Measurements from ENCODE around the gene KCNQ4. TPM values are rescaled to one million over a fixed set of nuclear protein-coding genes. Genes with fewer than 3 reads are reported as not detected.

Gene KCNQ4
- total and polyA plus RNA-seq, 2 donors (not counting 3 experiments of a cell fraction or from before 2014, with no cell fraction given): 0.06 to 0.07 TPM

DNA sequence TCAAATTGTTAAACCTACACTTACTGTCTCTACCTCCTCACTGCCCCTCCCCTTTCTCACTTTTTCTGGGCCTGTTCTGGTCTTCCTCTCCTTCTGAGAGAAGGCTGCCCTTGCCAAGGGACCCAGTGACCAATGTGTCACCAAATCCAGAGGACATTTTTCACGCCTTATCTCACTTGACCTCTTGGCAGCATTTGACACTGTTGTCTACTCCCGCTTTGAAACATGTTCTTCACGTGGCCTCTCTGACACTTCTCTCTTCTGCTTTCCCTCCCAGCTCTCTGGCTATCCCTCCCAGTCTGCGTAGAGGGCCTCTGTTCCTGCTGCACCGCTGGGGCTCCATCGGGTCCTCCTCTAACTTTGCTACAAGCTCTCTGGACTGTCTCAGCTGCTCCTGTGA is 25.3 kb downstream of the KCNQ4 start:
- POLR2A ChIA-PET: no interaction called here
- no peaks in the 10 kb centered on the region for H3K9me1 ChIP-seq (replicated peaks; ENCODE audit: control insufficient read depth, extremely low read depth, insufficient read depth, low read length)
- H2AFZ ChIP-seq (ENCODE audit: low read depth, low read length): no peak overlapping the region
- no peak overlapping the region for H3K27ac ChIP-seq (ENCODE audit: insufficient read depth, low read depth, low read length)
- no peak overlapping the region for H3K4me3 ChIP-seq (replicated peaks in 1 of 3; ENCODE audit: insufficient read depth in 1 of 3, low read depth in 1 of 3, low read length in 3 of 3)
- no TSS peak for BruUV-seq (replicated peaks)
- CTCF ChIA-PET: interaction anchor here (1.1 to 1.2 kb wide), 2 partner anchors 12 to 18 kb away, joined by 3 to 4 read pairs; no protein-coding TSS in a partner anchor
- intact Hi-C loops (cut with micrococcal nuclease) (no loop called here), dilution Hi-C loops (cut with MboI; ENCODE audit: extremely low pct_ligation_motif_present, low sequenced_read_pairs) (no loop called here)
- H3K79me2 ChIP-seq (ENCODE audit: control insufficient read depth, insufficient read depth, low read length): no peaks in the 10 kb centered on the region
- no peaks in the 10 kb centered on the region for H3K4me1 ChIP-seq (ENCODE audit: control insufficient read depth, extremely low read depth, insufficient read depth, low read length)
- H3K9me3 ChIP-seq (replicated peaks; ENCODE audit: control insufficient read depth, insufficient read depth, low read length): no peaks in the 10 kb centered on the region
- TF ChIP-seq POLR2A (IDR thresholded peaks at IDR 0.05; ENCODE audit: low read depth, low read length): no peak
- TF ChIP-seq POLR2AphosphoS5 (IDR thresholded peaks at IDR 0.05; ENCODE audit: insufficient read depth, low read depth, low read length): no peak
- TF ChIP-seq FOS (IDR thresholded peaks at IDR 0.05; ENCODE audit: borderline replicate concordance, insufficient read depth, low read length): no peak
- TF ChIP-seq, protein P1, sequence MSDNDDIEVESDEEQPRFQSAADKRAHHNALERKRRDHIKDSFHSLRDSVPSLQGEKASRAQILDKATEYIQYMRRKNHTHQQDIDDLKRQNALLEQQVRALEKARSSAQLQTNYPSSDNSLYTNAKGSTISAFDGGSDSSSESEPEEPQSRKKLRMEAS (IDR thresholded peaks at IDR 0.05; ENCODE audit: insufficient read depth, insufficient read length): no peak
- TF ChIP-seq MYC (IDR thresholded peaks at IDR 0.05; ENCODE audit: low read depth, low read length): no peak
- TF ChIP-seq, protein P2, sequence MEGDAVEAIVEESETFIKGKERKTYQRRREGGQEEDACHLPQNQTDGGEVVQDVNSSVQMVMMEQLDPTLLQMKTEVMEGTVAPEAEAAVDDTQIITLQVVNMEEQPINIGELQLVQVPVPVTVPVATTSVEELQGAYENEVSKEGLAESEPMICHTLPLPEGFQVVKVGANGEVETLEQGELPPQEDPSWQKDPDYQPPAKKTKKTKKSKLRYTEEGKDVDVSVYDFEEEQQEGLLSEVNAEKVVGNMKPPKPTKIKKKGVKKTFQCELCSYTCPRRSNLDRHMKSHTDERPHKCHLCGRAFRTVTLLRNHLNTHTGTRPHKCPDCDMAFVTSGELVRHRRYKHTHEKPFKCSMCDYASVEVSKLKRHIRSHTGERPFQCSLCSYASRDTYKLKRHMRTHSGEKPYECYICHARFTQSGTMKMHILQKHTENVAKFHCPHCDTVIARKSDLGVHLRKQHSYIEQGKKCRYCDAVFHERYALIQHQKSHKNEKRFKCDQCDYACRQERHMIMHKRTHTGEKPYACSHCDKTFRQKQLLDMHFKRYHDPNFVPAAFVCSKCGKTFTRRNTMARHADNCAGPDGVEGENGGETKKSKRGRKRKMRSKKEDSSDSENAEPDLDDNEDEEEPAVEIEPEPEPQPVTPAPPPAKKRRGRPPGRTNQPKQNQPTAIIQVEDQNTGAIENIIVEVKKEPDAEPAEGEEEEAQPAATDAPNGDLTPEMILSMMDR (IDR thresholded peaks at IDR 0.05; ENCODE audit: extremely low read depth in 1 of 2, insufficient read depth in 1 of 2, low read depth in 1 of 2, low read length in 2 of 2): no peak
- no peak for TF ChIP-seq GATA2 (IDR thresholded peaks at IDR 0.05; ENCODE audit: insufficient read depth, insufficient read length, low read depth, low read length)
- TF ChIP-seq JUN (IDR thresholded peaks at IDR 0.05; ENCODE audit: borderline replicate concordance, insufficient read depth, insufficient read length, low read depth): no peak
- TF ChIP-seq EZH2 (IDR thresholded peaks at IDR 0.05; ENCODE audit: borderline replicate concordance, low read depth, low read length, severe bottlenecking): no peak
- no peak overlapping the region for H3K4me2 ChIP-seq (ENCODE audit: insufficient read depth, low read length)
- no peak overlapping the region for H3K9ac ChIP-seq (replicated peaks; ENCODE audit: extremely low read depth, insufficient read depth, low read length)
- no peaks in the 10 kb centered on the region for H4K20me1 ChIP-seq (replicated peaks; ENCODE audit: control insufficient read depth, extremely low read depth, insufficient read depth, low read length)
- FAIRE-seq (no peak), DNase-seq (ENCODE audit: low read depth, low spot score) (no peak)
- H3K27me3 ChIP-seq (ENCODE audit: control insufficient read depth in 2 of 2, insufficient read depth in 2 of 2, low read length in 2 of 2): peaks cover 0 to 4% of the 10 kb centered on the region in 2 experiments
- no peaks in the 10 kb centered on the region for H3K36me3 ChIP-seq (ENCODE audit: control insufficient read depth in 2 of 2, extremely low read depth in 1 of 2, insufficient read depth in 2 of 2, low read length in 2 of 2)
